ENCODE measurements around the gene AHRR. TPM values are rescaled to one million over a fixed set of nuclear protein-coding genes. Genes with fewer than 3 reads are reported as not detected.

AHRR gene
- polyA plus RNA-seq, 1 donor: 3.9 TPM

DNA sequence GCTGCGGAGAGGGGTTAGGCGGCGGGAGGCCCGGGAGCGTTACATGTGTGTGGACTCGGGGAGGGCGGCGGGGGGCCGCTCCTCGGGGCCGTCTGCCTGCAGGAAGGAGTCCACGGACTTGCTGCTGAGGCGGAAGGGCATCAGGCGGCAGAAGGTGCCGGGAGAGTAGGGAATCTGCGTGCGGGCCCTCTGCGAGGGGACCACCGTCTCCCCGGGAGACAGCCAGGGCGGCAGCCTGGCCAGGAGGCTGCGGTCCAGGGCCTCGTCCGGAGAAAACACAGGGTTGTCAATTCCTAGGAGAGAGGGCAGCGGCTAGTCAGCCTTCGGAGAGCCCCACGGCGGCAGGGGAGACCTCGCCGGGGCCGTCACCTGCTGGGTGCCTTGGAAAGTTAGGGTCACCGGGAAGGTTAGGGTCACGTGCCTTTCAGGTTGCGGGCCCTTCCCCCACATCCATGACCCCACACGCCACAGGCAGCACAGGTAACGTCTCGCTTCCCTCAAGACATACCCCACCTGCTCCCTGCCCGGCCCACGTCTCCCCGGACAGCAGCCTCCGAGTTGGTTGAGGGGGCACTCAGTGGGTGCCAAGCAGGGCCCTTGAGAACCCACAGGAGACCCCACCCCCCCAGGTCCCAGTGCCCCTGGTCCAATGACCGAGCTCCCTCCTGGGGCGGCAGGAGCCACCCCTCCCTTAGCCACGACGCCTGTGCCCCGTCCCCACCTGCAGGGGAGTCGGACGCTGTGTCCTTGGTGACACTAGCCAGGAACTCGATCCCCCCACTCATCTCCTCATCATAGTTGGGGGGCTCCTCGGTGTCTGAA lies 153.5 kb downstream of the AHRR start:
- Histone ChIP-seq H3K9me3 (ENCODE audit: control insufficient read depth, low read depth, low read length) (peaks cover 10% of the 10 kb centered on the region), H3K27me3 (ENCODE audit: control insufficient read depth, insufficient read depth, low read length) (peaks cover 20% of the 10 kb centered on the region), H3K4me1 (ENCODE audit: control insufficient read depth, insufficient read depth, low read length) (peaks cover 38% of the 10 kb centered on the region), H3K27ac (ENCODE audit: low read length) (peak overlapping the region; percentile 83), H3K4me3 (ENCODE audit: low read length) (peak overlapping the region; percentile 76), H3K36me3 (ENCODE audit: control insufficient read depth, insufficient read depth, low read length) (peaks cover 46% of the 10 kb centered on the region)
- WGBS (ENCODE audit: insufficient coverage, low lambda C conversion rate): no CpG with 5 or more reads among the region's 50 CpGs
- DNase-seq: peak in 1 of 2 donors; percentile 62

DNA sequence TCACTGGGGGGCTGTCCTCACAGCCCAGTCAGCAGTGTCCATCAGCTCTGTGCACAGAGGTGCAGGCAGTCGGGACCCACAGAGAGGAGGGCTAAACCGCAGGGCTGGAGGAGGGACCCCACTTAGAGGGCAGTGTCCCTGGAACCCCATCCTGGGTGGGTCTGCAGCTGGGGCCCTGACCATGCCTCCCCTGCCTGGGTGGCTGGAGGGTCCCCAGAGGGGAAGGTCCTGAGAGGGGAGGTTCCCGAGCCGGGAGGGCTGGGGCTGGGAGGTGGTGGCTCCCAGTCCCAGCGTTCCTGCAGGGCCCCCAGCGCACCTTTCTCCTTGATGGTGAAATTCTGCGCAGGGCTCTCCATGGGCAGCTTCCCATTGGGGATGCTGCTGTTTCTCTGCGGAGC lies 154.2 kb downstream of the AHRR start:
- peaks cover 10% of the 10 kb centered on the region for H3K9me3 ChIP-seq (ENCODE audit: control insufficient read depth, low read depth, low read length)
- H3K27ac ChIP-seq (ENCODE audit: low read length): no peak overlapping the region
- WGBS (ENCODE audit: insufficient coverage, low lambda C conversion rate): no CpG with 5 or more reads among the region's 8 CpGs
- H3K36me3 ChIP-seq (ENCODE audit: control insufficient read depth, insufficient read depth, low read length): peaks cover 47% of the 10 kb centered on the region
- H3K27me3 ChIP-seq (ENCODE audit: control insufficient read depth, insufficient read depth, low read length): peaks cover 20% of the 10 kb centered on the region
- no peak for DNase-seq
- H3K4me1 ChIP-seq (ENCODE audit: control insufficient read depth, insufficient read depth, low read length): peaks cover 38% of the 10 kb centered on the region
- peak overlapping the region; percentile 76 for H3K4me3 ChIP-seq (ENCODE audit: low read length)

DNA sequence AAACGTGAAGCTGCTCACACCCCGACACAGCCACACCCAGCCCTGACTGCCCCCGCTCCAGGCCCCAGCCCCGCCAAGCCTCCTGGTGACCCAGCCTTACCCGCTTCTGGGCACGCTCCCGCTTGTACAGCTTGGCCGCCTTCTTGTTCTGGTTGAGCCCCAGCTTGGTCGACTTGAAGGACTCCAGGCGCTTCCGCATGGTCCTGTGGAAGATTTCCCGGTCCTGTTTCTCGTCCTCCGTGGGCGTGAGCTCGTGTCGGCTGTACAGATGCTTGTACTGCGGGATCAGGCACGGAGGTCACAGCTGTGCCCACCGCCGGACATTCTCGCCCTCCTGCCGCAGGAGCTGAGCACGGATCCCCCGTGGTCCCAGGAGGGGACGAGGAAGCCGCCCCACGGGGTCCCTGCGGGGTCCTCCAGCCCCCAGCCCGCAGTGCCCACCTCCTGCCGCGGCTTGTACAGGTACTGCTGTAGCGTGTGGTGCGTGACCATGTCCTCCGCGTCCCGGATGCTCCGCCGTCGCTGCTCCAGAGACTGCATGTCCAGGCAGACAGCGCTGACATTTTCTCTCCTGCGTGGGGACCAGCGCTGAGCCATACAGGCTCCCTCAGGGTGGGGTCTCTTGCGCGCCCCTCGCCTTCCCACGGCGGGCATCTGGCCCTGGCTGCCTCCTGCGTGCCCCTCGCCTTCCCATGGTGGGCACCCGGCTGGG lies 154.7 kb downstream of the AHRR start:
- Histone ChIP-seq H3K9me3 (ENCODE audit: control insufficient read depth, low read depth, low read length) (peaks cover 10% of the 10 kb centered on the region), H3K4me3 (ENCODE audit: low read length) (no peak overlapping the region), H3K27ac (ENCODE audit: low read length) (no peak overlapping the region), H3K4me1 (ENCODE audit: control insufficient read depth, insufficient read depth, low read length) (peaks cover 38% of the 10 kb centered on the region), H3K27me3 (ENCODE audit: control insufficient read depth, insufficient read depth, low read length) (peaks cover 20% of the 10 kb centered on the region), H3K36me3 (ENCODE audit: control insufficient read depth, insufficient read depth, low read length) (peaks cover 43% of the 10 kb centered on the region)
- no peak for DNase-seq
- WGBS (ENCODE audit: insufficient coverage, low lambda C conversion rate): no CpG with 5 or more reads among the region's 51 CpGs

DNA sequence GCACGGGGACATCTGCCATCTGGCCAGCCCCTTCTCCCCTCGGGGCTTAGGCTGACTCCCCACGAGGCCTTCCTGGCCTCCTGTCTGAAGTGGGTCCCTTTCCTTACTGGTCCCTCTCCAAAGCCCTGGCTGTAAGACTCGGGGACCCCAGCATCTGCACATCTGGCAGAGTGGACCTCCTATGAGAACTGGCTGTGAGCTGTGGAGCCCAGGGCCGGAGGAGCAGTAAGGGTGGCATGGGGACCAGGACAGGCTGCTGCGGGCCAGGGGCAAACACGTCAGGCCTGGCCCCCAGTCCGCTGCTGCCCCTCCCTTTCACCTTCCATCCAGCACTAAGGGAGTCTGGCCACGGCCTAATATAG lies 155.3 kb downstream of the AHRR start:
- Histone ChIP-seq H3K27me3 (ENCODE audit: control insufficient read depth, insufficient read depth, low read length) (peaks cover 20% of the 10 kb centered on the region), H3K36me3 (ENCODE audit: control insufficient read depth, insufficient read depth, low read length) (peaks cover 42% of the 10 kb centered on the region), H3K9me3 (ENCODE audit: control insufficient read depth, low read depth, low read length) (peaks cover 10% of the 10 kb centered on the region), H3K27ac (ENCODE audit: low read length) (no peak overlapping the region), H3K4me1 (ENCODE audit: control insufficient read depth, insufficient read depth, low read length) (peaks cover 33% of the 10 kb centered on the region), H3K4me3 (ENCODE audit: low read length) (no peak overlapping the region)
- WGBS (ENCODE audit: insufficient coverage, low lambda C conversion rate): no CpG with 5 or more reads among the region's 9 CpGs
- DNase-seq: no peak

DNA sequence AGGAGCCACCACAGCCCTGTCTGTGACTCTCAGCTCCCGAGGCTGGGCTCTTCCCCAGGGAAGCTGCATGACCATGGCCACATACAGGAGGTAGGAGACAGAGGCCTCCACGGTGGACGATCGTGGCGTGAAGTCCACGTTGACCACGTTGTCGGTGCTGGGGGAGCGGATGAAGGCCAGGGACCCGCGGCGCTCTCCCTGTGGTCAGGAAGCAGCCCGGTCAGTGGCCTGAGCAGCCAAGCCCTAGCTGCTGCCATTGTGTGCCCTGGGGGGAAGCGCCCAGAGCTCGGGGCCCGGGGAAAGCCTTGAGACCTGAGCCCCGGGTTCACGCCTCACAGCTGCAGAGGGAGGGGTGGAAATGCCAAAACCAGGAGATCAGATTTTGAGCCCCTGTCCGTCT lies 155.7 kb downstream of the AHRR start:
- no CpG with 5 or more reads among the region's 19 CpGs for WGBS (ENCODE audit: insufficient coverage, low lambda C conversion rate)
- H3K27me3 ChIP-seq (ENCODE audit: control insufficient read depth, insufficient read depth, low read length): peaks cover 20% of the 10 kb centered on the region
- peaks cover 28% of the 10 kb centered on the region for H3K4me1 ChIP-seq (ENCODE audit: control insufficient read depth, insufficient read depth, low read length)
- H3K27ac ChIP-seq (ENCODE audit: low read length): no peak overlapping the region
- no peak for DNase-seq
- peaks cover 44% of the 10 kb centered on the region for H3K36me3 ChIP-seq (ENCODE audit: control insufficient read depth, insufficient read depth, low read length)
- H3K9me3 ChIP-seq (ENCODE audit: control insufficient read depth, low read depth, low read length): peaks cover 12% of the 10 kb centered on the region
- H3K4me3 ChIP-seq (ENCODE audit: low read length): no peak overlapping the region

DNA sequence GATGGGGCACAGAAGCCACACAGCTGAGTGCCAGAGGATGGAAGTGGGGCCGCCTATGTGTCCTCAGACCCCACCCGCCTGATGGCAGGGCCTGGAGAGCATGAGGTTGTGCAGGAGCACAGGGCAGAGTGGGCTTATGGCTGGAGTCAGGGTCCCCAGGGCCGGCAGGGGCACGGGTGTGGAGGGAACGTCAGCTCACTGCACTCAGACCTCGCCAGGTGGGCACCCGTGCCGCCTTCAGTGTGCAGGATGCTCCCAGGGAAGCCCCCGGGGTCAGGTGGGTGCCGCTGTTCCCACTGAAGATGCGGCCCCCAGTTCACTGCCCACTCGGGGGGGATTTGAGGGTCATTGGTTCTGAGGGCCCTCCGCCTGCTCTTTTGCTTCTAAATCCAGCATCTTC lies 156.4 kb downstream of the AHRR start:
- Histone ChIP-seq H3K4me3 (ENCODE audit: low read length) (no peak overlapping the region), H3K36me3 (ENCODE audit: control insufficient read depth, insufficient read depth, low read length) (peaks cover 49% of the 10 kb centered on the region), H3K27me3 (ENCODE audit: control insufficient read depth, insufficient read depth, low read length) (peaks cover 20% of the 10 kb centered on the region), H3K27ac (ENCODE audit: low read length) (no peak overlapping the region), H3K4me1 (ENCODE audit: control insufficient read depth, insufficient read depth, low read length) (peaks cover 28% of the 10 kb centered on the region), H3K9me3 (ENCODE audit: control insufficient read depth, low read depth, low read length) (peaks cover 17% of the 10 kb centered on the region)
- DNase-seq: no peak
- WGBS (ENCODE audit: insufficient coverage, low lambda C conversion rate): no CpG with 5 or more reads among the region's 13 CpGs

DNA sequence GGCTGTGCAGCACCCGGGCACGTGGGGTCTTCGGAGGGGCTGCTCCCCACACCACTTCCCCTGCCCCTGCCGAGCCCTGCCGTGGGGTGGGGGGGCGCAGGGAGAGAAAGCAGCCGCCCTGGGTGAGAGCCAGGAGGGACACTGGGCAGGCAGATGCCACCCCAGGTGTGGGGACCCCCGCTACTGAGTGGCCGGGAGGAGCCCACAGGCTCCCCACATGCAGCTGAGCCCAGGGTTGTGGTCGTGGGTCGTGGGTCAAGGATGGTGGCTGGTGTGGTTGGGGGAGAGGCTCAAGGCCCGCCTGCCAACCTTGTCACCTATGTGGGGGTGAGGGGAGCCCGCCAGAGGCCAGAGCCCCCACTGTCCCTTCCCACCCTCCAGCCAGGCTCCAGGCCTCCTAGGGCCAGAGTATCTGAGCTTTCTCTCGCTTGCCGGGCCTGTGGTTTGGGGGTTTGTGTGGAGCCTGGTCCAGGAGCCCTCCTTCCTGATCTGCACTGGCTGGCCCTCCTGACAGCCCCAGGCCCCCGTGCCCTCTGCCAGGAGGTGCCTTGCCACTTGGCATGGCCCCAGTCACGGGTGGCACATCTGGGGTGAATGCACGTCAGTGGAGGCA lies 157.0 kb downstream of the AHRR start:
- no CpG with 5 or more reads among the region's 18 CpGs for WGBS (ENCODE audit: insufficient coverage, low lambda C conversion rate)
- Histone ChIP-seq H3K4me3 (ENCODE audit: low read length) (no peak overlapping the region), H3K4me1 (ENCODE audit: control insufficient read depth, insufficient read depth, low read length) (peaks cover 28% of the 10 kb centered on the region), H3K36me3 (ENCODE audit: control insufficient read depth, insufficient read depth, low read length) (peaks cover 51% of the 10 kb centered on the region), H3K9me3 (ENCODE audit: control insufficient read depth, low read depth, low read length) (peaks cover 17% of the 10 kb centered on the region), H3K27me3 (ENCODE audit: control insufficient read depth, insufficient read depth, low read length) (peaks cover 20% of the 10 kb centered on the region), H3K27ac (ENCODE audit: low read length) (no peak overlapping the region)
- DNase-seq: no peak

DNA sequence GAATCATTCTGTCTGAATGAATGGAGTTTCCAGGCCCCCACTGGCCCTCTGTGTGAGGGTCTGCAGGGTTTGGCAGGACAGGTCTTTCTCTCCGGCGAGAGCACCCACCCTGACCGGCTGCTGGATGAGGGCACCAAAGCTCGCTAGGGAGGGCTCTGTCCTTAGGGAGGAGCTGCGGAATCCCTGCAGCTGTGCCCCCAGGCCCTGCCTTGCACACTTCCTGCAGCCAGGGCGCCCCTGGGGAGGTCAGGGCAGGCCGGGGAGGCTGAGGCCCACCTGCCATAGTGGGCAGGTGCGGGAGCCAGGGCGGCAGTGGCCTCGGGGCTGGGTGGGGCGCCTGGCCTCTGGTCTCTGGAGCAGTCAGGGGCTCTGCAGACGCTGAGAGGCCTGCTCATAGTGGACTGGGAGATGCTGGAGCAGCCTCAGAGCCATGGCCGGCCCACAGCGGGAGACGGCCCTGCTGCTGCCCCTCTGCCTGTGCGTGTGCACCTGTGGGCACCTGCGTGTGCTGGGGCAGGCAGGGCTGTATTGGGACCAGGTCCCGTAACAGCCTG lies 157.5 kb downstream of the AHRR start:
- peaks cover 28% of the 10 kb centered on the region for H3K4me1 ChIP-seq (ENCODE audit: control insufficient read depth, insufficient read depth, low read length)
- peaks cover 51% of the 10 kb centered on the region for H3K36me3 ChIP-seq (ENCODE audit: control insufficient read depth, insufficient read depth, low read length)
- DNase-seq: no peak
- WGBS (ENCODE audit: insufficient coverage, low lambda C conversion rate): no CpG with 5 or more reads among the region's 18 CpGs
- H3K27me3 ChIP-seq (ENCODE audit: control insufficient read depth, insufficient read depth, low read length): peaks cover 20% of the 10 kb centered on the region
- H3K4me3 ChIP-seq (ENCODE audit: low read length): no peak overlapping the region
- peaks cover 14% of the 10 kb centered on the region for H3K9me3 ChIP-seq (ENCODE audit: control insufficient read depth, low read depth, low read length)
- no peak overlapping the region for H3K27ac ChIP-seq (ENCODE audit: low read length)

DNA sequence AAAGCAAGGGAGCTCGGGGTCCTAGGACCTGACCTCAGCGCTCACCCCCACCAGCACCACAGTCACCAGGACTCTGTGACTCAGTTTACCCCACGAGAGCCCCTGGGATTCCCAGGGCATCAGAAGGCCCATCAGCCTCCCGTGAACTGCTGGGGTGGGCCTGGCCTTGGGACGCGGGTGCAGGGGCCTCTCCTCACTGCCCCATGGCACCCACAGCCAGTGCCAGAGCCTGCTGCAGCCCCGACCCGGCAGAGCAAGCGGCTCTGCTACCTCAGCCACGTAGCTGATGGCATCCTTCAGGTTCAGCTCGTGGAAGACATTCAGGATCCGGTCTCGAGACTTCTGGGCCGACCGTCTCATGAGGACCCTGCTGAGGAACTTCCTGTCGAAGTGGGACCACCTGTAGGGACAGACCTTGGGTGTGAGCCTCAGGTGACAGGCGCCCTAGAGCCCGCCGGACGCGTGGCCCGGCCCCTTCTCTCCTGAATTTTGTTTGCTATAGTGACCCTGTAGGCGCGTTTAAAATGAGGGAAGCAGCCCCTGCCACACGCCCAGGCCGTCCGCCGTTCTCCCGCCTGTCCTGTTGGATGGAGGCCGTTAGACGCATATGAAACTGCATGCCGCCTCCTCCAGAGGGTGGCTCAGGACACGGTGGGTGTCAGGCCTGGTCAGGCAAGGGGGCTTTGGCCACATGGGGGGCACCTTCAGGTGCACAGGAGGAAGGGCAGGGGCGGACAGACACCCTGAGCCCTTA lies 158.2 kb downstream of the AHRR start:
- peaks cover 14% of the 10 kb centered on the region for H3K9me3 ChIP-seq (ENCODE audit: control insufficient read depth, low read depth, low read length)
- H3K4me3 ChIP-seq (ENCODE audit: low read length): no peak overlapping the region
- peaks cover 18% of the 10 kb centered on the region for H3K27me3 ChIP-seq (ENCODE audit: control insufficient read depth, insufficient read depth, low read length)
- no peak for DNase-seq
- no CpG with 5 or more reads among the region's 34 CpGs for WGBS (ENCODE audit: insufficient coverage, low lambda C conversion rate)
- H3K27ac ChIP-seq (ENCODE audit: low read length): no peak overlapping the region
- peaks cover 55% of the 10 kb centered on the region for H3K36me3 ChIP-seq (ENCODE audit: control insufficient read depth, insufficient read depth, low read length)
- H3K4me1 ChIP-seq (ENCODE audit: control insufficient read depth, insufficient read depth, low read length): peaks cover 27% of the 10 kb centered on the region

- Histone ChIP-seq H3K27me3 (ENCODE audit: control insufficient read depth, insufficient read depth, low read length) (peaks cover 6% of the 10 kb centered on the region), H3K4me1 (ENCODE audit: control insufficient read depth, insufficient read depth, low read length) (peaks cover 11% of the 10 kb centered on the region), H3K9me3 (ENCODE audit: control insufficient read depth, low read depth, low read length) (peaks cover 10% of the 10 kb centered on the region), H3K4me3 (ENCODE audit: low read length) (no peak overlapping the region), H3K27ac (ENCODE audit: low read length) (no peak overlapping the region), H3K36me3 (ENCODE audit: control insufficient read depth, insufficient read depth, low read length) (peaks cover 53% of the 10 kb centered on the region)
- no peak for DNase-seq
- WGBS (ENCODE audit: insufficient coverage, low lambda C conversion rate): no CpG with 5 or more reads among the region's 23 CpGs
These were observed 159.8 kb downstream of the AHRR start for GRCh38 chr5:481347-481746.
